HCT116 (cell line): ENCODE measurements around the gene ATP13A4. TPM values are rescaled to one million over a fixed set of nuclear protein-coding genes. Genes with fewer than 3 reads are reported as not detected.

Source experiments
- ATAC-seq: fragments of 200-7000 bp; cut with Tn5 transposase; 2 replicates; pipeline ENCODE4 v1.9.1; 2020; ENCODE audit warnings: mild to moderate bottlenecking, moderate library complexity
- Bru-seq: library from RNA; stranded (reverse); fragments of 400-500 nt; gene quantifications from one replicate; lab custom pipeline; 2021; lab: Mats Ljungman, UMichigan
- BruChase-seq, 2 experiments: library from RNA; stranded (reverse); fragments of 400-500 nt; gene quantifications; one replicate each; lab custom pipeline; 2021; lab: Mats Ljungman, UMichigan
- BruUV-seq: library from RNA; stranded (reverse); fragments of 400-500 nt; replicated peaks from 2 replicates; lab custom pipeline; 2021; lab: Mats Ljungman, UMichigan
- CTCF ChIA-PET: fragments of 300-600 bp; sonication (Branson Sonifier 250); formaldehyde crosslinking; loops from one replicate; lab custom pipeline; 2021; ENCODE audit warnings: antibody characterized with exemption; lab: Charles Lee
- POLR2A ChIA-PET: fragments of 300-600, 350-600 bp; sonication (Branson Sonifier 250); formaldehyde crosslinking; loops from one replicate; lab custom pipeline; 2021; ENCODE audit warnings: antibody characterized with exemption; lab: Charles Lee
- RAD21 ChIA-PET, 2 experiments: fragments of 300-600 bp; sonication (Branson Sonifier 250); formaldehyde crosslinking; loops; one replicate each; lab custom pipeline; 2023; ENCODE audit warnings: low total read pairs in 2 of 2; ENCODE audit not compliant: uncharacterized antibody in 2 of 2, unreplicated experiment in 2 of 2, low non-redundant PET in 1 of 2; lab: Charles Lee
- DNase-seq: peaks from one replicate; pipeline ENCODE4 v3.0.0-alpha.2; 2010; ENCODE audit warnings: low read depth, low spot score
- H2AFZ ChIP-seq: fragments of 200-600 bp; shearing (Covaris generic), sonication (generic); 2 replicates; pipeline ENCODE4 v1.6.1; 2017; ENCODE audit warnings: low read depth, mixed run types, mixed read lengths, antibody characterized with exemption, low read length; ENCODE audit not compliant: poor library complexity, severe bottlenecking
- H3K27ac ChIP-seq: 2 replicates; pipeline ENCODE4 v1.5.1; 2012; ENCODE audit warnings: low read depth, low read length
- H3K27me3 ChIP-seq: fragments of 200-600 bp; sonication (generic); 2 replicates; pipeline ENCODE4 v1.6.1; 2016; ENCODE audit warnings: mixed run types, low read length, mixed read lengths; ENCODE audit not compliant: insufficient read depth
- H3K36me3 ChIP-seq, 2 experiments: fragments of 200-500 bp in 1 of 2; fragments of 200-600 bp in 1 of 2; sonication (Bioruptor generic) in 1 of 2; sonication (generic) in 1 of 2; 2 replicates each; pipeline versions ENCODE4 v1.5.1 to v1.6.1; 2014 to 2016; ENCODE audit warnings: low read length in 2 of 2, inconsistent platforms in 1 of 2, mixed read lengths in 1 of 2, mixed run types in 1 of 2; ENCODE audit not compliant: insufficient read depth in 2 of 2, control insufficient read depth in 1 of 2
- H3K4me1 ChIP-seq, 2 experiments: fragments of 200-600 bp in 1 of 2; sonication (generic) in 1 of 2; 2 replicates each; pipeline versions ENCODE4 v1.5.1 to v1.6.1; 2012 to 2017; ENCODE audit warnings: low read length in 2 of 2, inconsistent platforms in 1 of 2, mild to moderate bottlenecking in 1 of 2, mixed read lengths in 1 of 2, mixed run types in 1 of 2, moderate library complexity in 1 of 2; ENCODE audit not compliant: insufficient read depth in 2 of 2, control insufficient read depth in 1 of 2
- H3K4me2 ChIP-seq: fragments of 200-600 bp; sonication (generic); 2 replicates; pipeline ENCODE4 v1.6.1; 2017; ENCODE audit warnings: mixed run types, low read length, mixed read lengths
- H3K4me3 ChIP-seq, 2 experiments: fragments of 200-600 bp in 1 of 2; sonication (generic) in 1 of 2; replicated peaks in 1 of 2; 2 replicates each; pipeline ENCODE4 v1.5.1; 2011 to 2016; ENCODE audit warnings: low read length in 2 of 2, control low read depth in 1 of 2, low read depth in 1 of 2, mild to moderate bottlenecking in 1 of 2, mixed read lengths in 1 of 2, mixed run types in 1 of 2
- H3K79me2 ChIP-seq: fragments of 200-600 bp; sonication (generic); 2 replicates; pipeline ENCODE4 v1.6.1; 2017; ENCODE audit warnings: mild to moderate bottlenecking, mixed run types, low read length, moderate library complexity, mixed read lengths; ENCODE audit not compliant: insufficient read depth
- H3K9ac ChIP-seq: fragments of 200-600 bp; sonication (generic); 2 replicates; pipeline ENCODE4 v1.6.1; 2016; ENCODE audit warnings: low read length, mixed read lengths
- H3K9me2 ChIP-seq: fragments of 200-600 bp; sonication (generic), shearing (Covaris generic); 2 replicates; pipeline ENCODE4 v1.6.1; 2017; ENCODE audit warnings: mixed run types, mild to moderate bottlenecking, moderate library complexity; ENCODE audit not compliant: insufficient read depth
- H3K9me3 ChIP-seq, 2 experiments: fragments of 200-500 bp in 1 of 2; fragments of 200-600 bp in 1 of 2; sonication (Bioruptor generic) in 1 of 2; sonication (generic) in 1 of 2; 2 replicates each; pipeline ENCODE4 v1.6.1; 2014 to 2017; ENCODE audit warnings: low read length in 2 of 2, mixed read lengths in 2 of 2, inconsistent platforms in 1 of 2, low read depth in 1 of 2, mild to moderate bottlenecking in 1 of 2, mixed run types in 1 of 2, moderate library complexity in 1 of 2; ENCODE audit not compliant: control insufficient read depth in 1 of 2, insufficient read depth in 1 of 2
- H4K20me1 ChIP-seq: fragments of 200-600 bp; sonication (generic), shearing (Covaris generic); 2 replicates; pipeline ENCODE4 v1.6.1; 2017; ENCODE audit warnings: mixed run types, mild to moderate bottlenecking, moderate library complexity; ENCODE audit not compliant: insufficient read depth
- ATF3 ChIP-seq: IDR thresholded peaks from 2 replicates; pipeline ENCODE4 v1.6.1; 2012
- CEBPB ChIP-seq: IDR thresholded peaks from 2 replicates; pipeline ENCODE4 v1.6.1; 2012; ENCODE audit warnings: low read depth
- FOSL1 ChIP-seq: IDR thresholded peaks from 2 replicates; pipeline ENCODE4 v1.6.1; 2012; ENCODE audit warnings: low read depth
- JUND ChIP-seq: IDR thresholded peaks from 2 replicates; pipeline ENCODE4 v1.6.1; 2012
- POLR2A ChIP-seq: IDR thresholded peaks from 2 replicates; pipeline ENCODE4 v1.7.0; 2011; ENCODE audit warnings: borderline replicate concordance; ENCODE audit not compliant: insufficient read depth, insufficient read length; ENCODE audit errors: extremely low read depth
- POLR2AphosphoS5 ChIP-seq: IDR thresholded peaks from 2 replicates; pipeline ENCODE4 v1.6.1; 2011; ENCODE audit warnings: mild to moderate bottlenecking, low read depth, low read length, moderate library complexity
- RAD21 ChIP-seq: IDR thresholded peaks from 2 replicates; pipeline ENCODE4 v1.6.1; 2012; ENCODE audit warnings: low read depth, mild to moderate bottlenecking
- SIN3A ChIP-seq: IDR thresholded peaks from 2 replicates; pipeline ENCODE4 v1.6.1; 2012; ENCODE audit warnings: low read depth
- SP1 ChIP-seq: IDR thresholded peaks from 2 replicates; pipeline ENCODE4 v1.6.1; 2012; ENCODE audit warnings: low read depth
- TCF7L2 ChIP-seq: IDR thresholded peaks from 2 replicates; pipeline ENCODE4 v1.7.0; 2011; ENCODE audit warnings: borderline replicate concordance, inconsistent platforms; ENCODE audit not compliant: insufficient read depth, insufficient read length; ENCODE audit errors: extremely low read depth
- ZBTB33 ChIP-seq: IDR thresholded peaks from 2 replicates; pipeline ENCODE4 v1.6.1; 2011; ENCODE audit warnings: mild to moderate bottlenecking, low read length, moderate library complexity; ENCODE audit not compliant: insufficient replicate concordance; ENCODE audit errors: extremely low read depth
- ZFX ChIP-seq: fragments of 450-650 bp; IDR thresholded peaks from 2 replicates; pipeline ENCODE4 v1.6.1; 2017
- intact Hi-C: fragments of 100-400 bp; cut with micrococcal nuclease; formaldehyde crosslinking; loops from 2 replicates; pipeline ENCODE4 v1.10.0; 2022
- long read RNA-seq: library from polyadenylated mRNA; unstranded; transcript quantifications from one replicate; pipeline ENCODE4 v2.0.0, GENCODE V29; 2021; ENCODE audit not compliant: unreplicated experiment
- polyA plus RNA-seq: library from polyadenylated mRNA; unstranded; fragments of >200 nt; gene quantifications from 2 replicates; pipeline ENCODE4 v1.2.1, GENCODE V29; 2012; ENCODE audit warnings: missing spikeins
- total RNA-seq: library from RNA; stranded (reverse); gene quantifications from one replicate; pipeline ENCODE4 v1.2.1, GENCODE V29; 2021; ENCODE audit not compliant: unreplicated experiment
- TF ChIP-seq, protein P1 (sequence below): IDR thresholded peaks from 2 replicates; pipeline ENCODE4 v1.6.1; 2012
- TF ChIP-seq, protein P2 (sequence below), 3 experiments: fragments of 200-600 bp in 1 of 3; sonication (generic) in 1 of 3; IDR thresholded peaks in 2 of 3; conservative IDR thresholded peaks in 1 of 3; 2 replicates each; pipeline ENCODE4 v1.5.1; 2012 to 2017; ENCODE audit warnings: low read depth in 2 of 3, low read length in 2 of 3, antibody characterized with exemption in 1 of 3, borderline replicate concordance in 1 of 3, control low read depth in 1 of 3, mild to moderate bottlenecking in 1 of 3, mixed read lengths in 1 of 3, mixed run types in 1 of 3, moderate library complexity in 1 of 3; ENCODE audit not compliant: insufficient read depth in 1 of 3

Gene ATP13A4
- total RNA-seq (0.15 TPM), Bru-seq, nascent RNA (percentile 11 among the genes with signal in this experiment), BruChase-seq, experiment 1, labeled RNA remaining after a 6-hour chase (percentile 9 among the genes with signal in this experiment), BruChase-seq, experiment 2, labeled RNA remaining after a 2-hour chase (percentile 9 among the genes with signal in this experiment)
- 0.02 and 0.23 TPM in 2 replicates for polyA plus RNA-seq
- long read RNA-seq: 0 reads

GRCh38 chr3:193554811-193555210 lies at the start of gene ATP13A4:
ATP13A4 (minus strand) TSS chr3:193554895; CDS start chr3:193554799, 96 bp downstream.
- no peaks in the 10 kb centered on the region for H3K79me2 ChIP-seq
- H4K20me1 ChIP-seq: no peaks in the 10 kb centered on the region
- peaks cover 24% of the 10 kb centered on the region for H3K27me3 ChIP-seq
- H3K4me2 ChIP-seq: no peak within 1 kb of the TSS
- H2AFZ ChIP-seq: no peak within 1 kb of the TSS
- H3K4me3 ChIP-seq: no peak within 1 kb of the TSS
- no peaks in the 10 kb centered on the region for H3K36me3 ChIP-seq
- ATAC-seq (no peak), DNase-seq (no peak)
- no TSS peak for BruUV-seq
- H3K9me2 ChIP-seq: no peaks in the 10 kb centered on the region
- H3K4me1 ChIP-seq: no peaks in the 10 kb centered on the region
- no peaks in the 10 kb centered on the region for H3K9me3 ChIP-seq
- intact Hi-C loops: no loop called here
- TF ChIP-seq TCF7L2: no peak
- TF ChIP-seq JUND: no peak
- TF ChIP-seq SIN3A: no peak
- no peak for TF ChIP-seq FOSL1
- no peak for TF ChIP-seq CEBPB
- no peak for TF ChIP-seq POLR2AphosphoS5
- TF ChIP-seq ZBTB33: no peak
- TF ChIP-seq, protein P1, sequence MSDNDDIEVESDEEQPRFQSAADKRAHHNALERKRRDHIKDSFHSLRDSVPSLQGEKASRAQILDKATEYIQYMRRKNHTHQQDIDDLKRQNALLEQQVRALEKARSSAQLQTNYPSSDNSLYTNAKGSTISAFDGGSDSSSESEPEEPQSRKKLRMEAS: no peak
- TF ChIP-seq, protein P2, sequence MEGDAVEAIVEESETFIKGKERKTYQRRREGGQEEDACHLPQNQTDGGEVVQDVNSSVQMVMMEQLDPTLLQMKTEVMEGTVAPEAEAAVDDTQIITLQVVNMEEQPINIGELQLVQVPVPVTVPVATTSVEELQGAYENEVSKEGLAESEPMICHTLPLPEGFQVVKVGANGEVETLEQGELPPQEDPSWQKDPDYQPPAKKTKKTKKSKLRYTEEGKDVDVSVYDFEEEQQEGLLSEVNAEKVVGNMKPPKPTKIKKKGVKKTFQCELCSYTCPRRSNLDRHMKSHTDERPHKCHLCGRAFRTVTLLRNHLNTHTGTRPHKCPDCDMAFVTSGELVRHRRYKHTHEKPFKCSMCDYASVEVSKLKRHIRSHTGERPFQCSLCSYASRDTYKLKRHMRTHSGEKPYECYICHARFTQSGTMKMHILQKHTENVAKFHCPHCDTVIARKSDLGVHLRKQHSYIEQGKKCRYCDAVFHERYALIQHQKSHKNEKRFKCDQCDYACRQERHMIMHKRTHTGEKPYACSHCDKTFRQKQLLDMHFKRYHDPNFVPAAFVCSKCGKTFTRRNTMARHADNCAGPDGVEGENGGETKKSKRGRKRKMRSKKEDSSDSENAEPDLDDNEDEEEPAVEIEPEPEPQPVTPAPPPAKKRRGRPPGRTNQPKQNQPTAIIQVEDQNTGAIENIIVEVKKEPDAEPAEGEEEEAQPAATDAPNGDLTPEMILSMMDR (IDR thresholded peaks at IDR 0.05 in 2 of 3, conservative IDR thresholded peaks at IDR 0.05 in 1 of 3; ENCODE audit: borderline replicate concordance in 1 of 3, insufficient read depth in 1 of 3, low read depth in 2 of 3, low read length in 2 of 3): no peak
- no peak for TF ChIP-seq ATF3
- TF ChIP-seq ZFX: no peak
- no peak for TF ChIP-seq SP1
- TF ChIP-seq POLR2A: no peak
- no peak for TF ChIP-seq RAD21
- RAD21 ChIA-PET: no interaction called here
- CTCF ChIA-PET: no interaction called here
- no peak within 1 kb of the TSS for H3K9ac ChIP-seq
- POLR2A ChIA-PET: no interaction called here
- H3K27ac ChIP-seq: no peak within 1 kb of the TSS
